NCI-H345 (cell line): ENCODE results near the gene DGKI.

Source experiments
- DNase-seq: peaks from one replicate; lab custom pipeline; 2025; lab: John Stamatoyannopoulos, UW

DGKI gene

DNA sequence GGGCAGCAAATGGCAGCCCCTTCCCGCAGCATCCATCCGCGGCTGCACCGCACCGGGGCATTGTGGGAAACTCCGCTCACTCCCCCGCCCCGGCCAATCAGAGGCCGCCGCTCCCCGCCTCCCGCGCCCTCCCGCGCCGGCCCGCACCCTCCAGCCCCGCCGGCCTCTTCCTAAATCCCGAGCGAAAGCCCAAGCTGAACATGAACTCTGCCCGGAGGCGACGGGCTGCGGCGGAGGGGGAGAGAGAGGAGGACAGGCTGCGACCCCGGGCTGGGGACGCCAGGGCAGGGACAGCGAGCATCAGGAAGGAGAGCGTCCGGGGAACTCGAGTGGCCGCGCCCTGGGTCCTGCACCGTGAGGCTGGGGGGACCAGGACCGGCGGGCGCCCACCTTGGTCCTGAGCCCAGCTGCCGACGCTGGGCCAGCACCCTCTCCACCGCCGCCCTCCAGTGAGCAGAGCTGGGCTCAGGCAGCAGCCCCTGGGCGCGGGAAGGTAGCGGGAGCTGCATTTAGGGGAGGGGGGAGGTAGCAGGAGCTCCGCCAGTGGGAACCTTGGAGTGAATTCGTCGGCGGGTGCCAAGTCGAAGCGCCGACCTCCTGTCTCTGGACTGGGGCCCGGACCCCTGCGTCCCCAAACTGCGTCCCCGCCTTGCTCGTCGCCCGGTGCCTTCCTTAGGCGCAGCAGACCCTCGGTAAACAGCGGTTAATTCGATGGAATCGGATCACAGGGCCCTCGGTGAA, at the start of gene DGKI:
Gene DGKI, minus strand, starts transcription at position 148 of the 741 bp plus-strand sequence.
- DNase-seq = peak; percentile 70

GRCh38 chr7:137895301-137896221, 48.8 kb upstream of the DGKI start:
- DNase-seq = no peak

DNA sequence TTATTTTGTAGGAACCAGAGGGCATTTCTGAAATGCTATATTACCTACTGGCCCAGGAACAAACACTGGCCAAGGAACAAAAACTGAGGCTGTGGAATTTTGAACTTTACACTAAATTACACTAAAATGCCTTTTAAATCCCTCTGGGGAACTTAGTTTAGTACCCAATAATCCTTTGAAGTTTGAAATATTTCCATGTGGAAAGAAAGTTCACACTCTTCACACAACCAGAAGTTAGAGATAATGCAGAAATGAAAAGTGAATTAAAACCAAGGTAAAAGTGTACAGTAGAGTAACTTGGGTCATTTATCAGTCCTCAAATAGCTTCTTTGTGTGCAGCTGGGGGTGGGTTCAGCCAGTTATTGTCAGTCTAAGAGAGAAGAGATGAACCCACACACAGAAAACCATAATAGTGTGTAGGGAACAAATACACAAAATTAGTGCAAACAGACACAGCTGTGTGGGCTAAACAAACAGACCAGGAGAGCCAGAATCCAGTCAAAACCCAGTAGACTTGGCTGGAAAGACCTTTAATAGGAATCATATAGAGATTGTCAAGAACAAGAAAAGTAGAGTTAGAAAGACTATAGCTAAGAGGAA, 46.5 kb upstream of the DGKI start:
- DNase-seq = no peak

GRCh38 chr7:137891016-137891655, 44.4 kb upstream of the DGKI start:
- no peak for DNase-seq

DNA sequence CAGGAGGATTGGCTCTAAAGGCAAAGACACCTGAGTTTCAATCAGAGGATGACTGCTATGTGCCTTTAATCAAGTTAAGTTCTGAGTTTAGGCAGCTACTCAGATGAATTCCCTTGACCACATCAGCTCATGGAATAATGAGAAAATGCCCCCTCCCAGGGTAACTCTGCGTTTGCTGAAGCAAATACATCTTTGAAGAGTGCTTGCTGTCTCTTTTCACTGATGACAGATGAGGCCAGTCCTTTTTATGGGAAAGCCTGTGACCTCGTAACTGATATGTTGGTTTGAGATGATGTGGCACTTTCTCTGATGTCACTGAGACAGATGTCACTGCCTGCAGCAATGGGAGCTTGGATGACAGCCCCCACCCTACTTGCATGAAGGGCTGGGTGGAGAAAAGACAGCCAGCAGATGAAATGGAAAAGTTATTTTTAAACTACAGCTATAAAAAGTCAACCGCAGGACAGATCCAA, 43.7 kb upstream of the DGKI start:
- DNase-seq = no peak

- no peak for DNase-seq
Observed at GRCh38 chr7:137888241-137888640, 41.5 kb upstream of the DGKI start.

DNA sequence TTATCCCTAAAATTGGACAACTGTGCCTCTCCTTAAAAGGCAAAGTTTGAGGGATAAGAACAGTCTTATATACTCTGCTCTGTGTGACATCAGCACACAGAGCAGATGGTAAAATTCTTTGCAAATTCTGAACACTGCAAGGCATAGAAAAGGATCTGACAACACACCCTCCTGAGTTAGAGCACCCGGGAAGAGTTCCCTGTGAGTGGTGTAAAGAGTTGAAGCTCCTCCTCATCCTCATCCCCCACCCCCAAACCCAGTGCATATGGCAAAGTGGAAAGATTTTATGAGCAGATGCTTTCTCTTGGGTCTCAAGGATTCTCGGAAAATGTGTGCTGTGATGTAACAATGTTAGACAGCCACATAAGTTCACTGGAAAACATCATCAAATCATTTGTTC, 40.0 kb upstream of the DGKI start:
- no peak for DNase-seq

DNA sequence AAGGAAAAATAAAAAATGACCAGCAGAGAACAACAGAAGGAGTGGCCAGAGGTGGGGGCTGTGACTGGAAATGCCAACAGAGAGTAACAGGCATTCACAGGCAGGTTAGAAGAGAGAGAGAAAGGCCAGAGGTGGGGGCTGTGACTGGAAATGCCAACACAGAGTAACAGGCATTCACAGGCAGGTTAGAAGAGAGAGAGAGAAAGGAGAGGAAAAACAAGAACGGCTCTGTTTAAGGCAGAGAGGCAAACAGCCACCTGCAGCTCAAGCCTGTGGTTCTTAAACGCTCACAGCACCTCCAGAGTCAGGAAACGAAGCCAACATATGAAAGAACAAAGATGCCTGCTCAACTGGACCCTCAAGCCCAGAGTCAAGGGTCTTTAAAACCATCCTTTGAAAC, 39.5 kb upstream of the DGKI start:
- DNase-seq = no peak

DNA sequence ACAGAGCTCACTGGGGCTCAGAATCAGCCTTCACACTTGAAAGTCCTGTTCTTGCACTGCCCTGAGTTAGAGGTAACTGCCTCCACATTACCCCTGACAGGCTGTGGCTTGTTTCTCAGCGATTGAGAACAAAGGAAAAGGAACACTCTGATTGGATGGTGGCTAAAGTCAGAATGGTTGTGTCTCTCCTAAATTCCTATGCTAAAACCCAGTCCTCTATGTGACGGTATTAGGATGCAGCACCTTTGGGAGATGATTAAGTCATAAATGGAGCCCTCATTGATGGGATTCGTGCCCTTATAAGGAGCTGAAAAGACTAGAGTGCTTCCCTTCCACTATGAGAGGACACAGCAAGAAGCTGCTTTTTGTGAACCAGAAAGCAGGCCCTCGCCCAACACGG, 38.9 kb upstream of the DGKI start:
- no peak for DNase-seq

- no peak for DNase-seq
Observed at GRCh38 chr7:137882806-137883205, 36.0 kb upstream of the DGKI start.

DNA sequence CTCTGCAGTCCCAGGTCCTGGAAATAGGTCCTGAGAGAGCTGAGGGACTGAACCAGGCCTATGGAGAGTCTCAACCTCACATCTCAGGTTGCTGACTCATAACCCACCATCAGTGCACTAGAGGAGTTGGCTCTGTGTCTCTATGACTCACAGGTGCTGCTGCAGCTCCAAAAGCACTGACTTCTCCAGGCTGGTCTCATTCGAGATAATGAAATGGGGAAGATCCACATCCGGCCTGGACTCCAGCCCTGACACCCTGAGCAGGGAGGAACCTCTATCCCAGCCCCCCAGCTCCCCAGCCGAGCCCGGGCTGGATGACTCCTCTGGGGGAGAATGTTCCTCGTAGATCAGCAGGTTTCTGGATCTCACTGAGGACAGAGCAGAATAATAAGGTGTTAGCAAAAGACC, 35.5 kb upstream of the DGKI start:
- no peak for DNase-seq

GRCh38 chr7:137881607-137882260, 35.0 kb upstream of the DGKI start:
- DNase-seq = no peak

DNA sequence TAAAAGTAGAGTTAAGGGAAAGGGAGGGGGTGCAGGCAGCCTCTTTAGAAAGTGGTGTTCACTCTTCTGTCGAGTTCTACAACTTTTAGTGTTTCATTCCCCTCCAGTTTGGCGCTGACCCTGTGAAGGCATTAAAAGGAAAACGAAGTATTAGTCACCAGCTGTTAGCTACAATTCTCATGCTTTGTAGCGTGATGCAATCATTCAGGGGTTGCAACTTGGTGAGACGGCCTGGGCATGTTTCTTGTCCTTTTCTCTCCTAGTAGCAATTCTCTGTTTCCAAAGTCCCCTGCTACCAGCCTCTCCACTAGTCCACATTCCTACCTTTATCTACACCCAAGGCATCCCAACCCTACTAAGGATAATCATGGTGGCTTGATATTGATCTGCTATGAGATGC, 33.7 kb upstream of the DGKI start:
- DNase-seq = no peak

- no peak for DNase-seq
Observed at GRCh38 chr7:137879357-137880158, 32.8 kb upstream of the DGKI start.

- DNase-seq = no peak
Observed at GRCh38 chr7:137878333-137878961, 31.7 kb upstream of the DGKI start.

DNA sequence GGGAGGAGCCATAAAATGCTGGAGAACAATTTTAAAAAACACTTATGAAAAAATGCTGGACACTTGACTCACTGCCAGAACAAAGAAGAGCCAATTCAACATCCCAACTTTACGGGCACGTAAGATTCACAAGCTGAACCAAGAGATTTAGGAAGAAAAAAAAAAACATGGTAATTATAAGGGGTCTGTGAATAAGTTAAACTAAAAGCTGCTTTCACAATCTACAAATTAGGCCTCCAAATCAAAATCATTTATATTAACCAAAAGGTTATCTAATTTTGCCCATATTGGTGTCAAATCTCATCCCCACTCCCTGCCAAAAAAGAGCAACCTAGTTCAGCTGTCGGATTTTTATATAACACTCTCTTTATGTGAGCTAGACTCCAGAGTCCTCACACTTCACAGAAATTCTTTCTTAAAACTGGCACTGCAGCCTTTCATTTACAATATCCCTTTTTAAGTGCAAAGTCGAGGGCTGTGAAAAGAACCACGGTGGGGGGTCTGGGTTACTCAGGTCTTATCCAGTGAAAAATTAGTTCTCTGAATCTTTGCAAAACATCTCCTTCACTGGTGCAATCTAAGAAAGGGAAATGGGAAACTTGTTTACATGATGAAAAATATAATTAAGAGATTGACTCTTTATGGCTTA, 30.4 kb upstream of the DGKI start:
- DNase-seq = no peak

GRCh38 chr7:137875746-137876145, 29.0 kb upstream of the DGKI start:
- no peak for DNase-seq

DNA sequence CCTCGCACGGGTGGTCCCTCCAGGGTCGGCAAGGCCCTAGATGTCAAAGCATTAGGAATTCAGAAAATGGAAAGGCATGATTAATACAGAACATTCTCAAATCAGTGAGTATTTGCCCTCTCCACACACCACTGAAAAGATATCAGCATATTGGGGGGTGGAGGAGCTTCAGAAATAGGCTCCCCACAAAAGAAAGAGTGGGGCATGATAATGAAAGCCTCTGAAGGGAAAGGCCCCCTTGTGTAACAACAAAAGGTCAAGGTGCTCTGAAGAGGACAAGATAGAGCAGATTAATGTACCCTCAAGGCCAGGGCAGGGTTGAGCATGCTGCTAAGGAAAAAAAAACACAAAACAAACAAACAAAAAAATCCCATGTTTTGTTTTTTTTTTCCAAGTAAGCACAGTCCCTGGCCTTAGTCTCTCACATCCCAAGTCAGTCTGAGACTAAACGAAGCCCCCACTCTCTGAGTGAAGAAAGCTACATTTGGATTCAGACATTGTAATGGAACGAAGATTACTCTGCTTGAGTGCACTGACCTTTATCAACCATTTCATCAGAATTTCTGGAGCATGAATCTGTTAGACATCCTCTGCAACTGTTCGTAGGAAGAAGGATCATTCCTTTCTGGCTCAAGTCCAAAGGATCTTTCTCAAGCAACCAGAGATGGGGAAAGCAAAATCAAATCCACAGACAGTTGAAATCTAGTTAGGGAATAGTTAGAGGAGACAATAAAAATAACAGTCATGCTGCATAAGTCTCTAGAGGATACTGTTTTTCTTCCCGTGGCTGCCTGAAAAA, 27.4 kb upstream of the DGKI start:
- no peak for DNase-seq

GRCh38 chr7:137873524-137873923, 26.8 kb upstream of the DGKI start:
- no peak for DNase-seq
